HG02588 (cell line): ENCODE measurements around the gene P3H4.

Experiments used
- ATAC-seq: cut with Tn5 transposase; IDR thresholded peaks from one replicate; pipeline ENCODE4 v1.9.1; 2021; ENCODE audit warnings: mild to moderate bottlenecking, moderate library complexity; ENCODE audit not compliant: unreplicated experiment

The P3H4 gene

DNA sequence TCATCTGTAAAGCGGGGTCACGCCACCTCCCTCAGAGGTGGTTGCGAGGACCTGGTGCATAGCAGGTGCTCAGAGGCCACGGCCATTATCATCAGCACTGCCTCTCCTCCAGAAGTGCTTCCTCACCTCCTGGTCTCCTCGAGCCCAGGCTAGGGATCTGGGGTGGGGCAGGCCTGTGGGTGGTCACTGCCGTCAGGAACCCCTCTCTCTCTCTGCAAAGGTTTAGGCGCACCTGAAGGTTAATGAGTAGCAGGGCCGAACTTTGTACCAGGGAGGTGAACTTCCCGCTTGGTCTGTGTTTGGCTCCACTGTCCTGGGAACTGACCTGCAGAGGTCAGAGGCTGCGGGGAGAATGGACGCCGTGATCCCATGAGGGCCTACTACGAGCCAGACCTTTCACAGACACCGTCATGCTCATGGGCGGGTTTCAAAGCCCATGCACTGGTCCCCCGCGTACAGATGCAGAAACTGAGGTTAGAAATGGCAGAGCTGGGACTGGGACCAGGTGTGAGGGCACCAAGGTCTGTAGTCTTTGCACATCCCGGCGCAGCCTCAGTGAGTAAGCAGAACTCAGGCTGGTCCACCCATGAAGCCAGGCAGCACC, 39.1 kb downstream of the P3H4 start:
- no peak for ATAC-seq

DNA sequence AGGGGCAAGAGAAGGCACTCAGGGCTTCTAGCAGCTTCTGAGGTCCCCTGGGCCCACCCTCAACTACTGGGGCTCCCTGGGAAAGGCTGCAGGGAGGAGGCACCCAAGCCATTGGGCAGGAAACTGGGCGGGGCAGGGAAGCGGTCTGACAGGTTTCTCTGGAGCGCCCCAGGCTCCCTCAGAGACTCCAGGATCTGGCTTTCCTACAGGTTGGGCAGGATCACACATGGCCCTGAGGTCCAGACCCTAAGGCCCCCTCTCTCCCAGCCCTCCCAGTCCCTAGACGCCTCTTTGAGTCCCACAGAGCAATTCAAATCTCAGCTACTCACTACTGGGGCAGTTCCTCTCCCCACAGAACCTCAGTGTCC, 39.5 kb downstream of the P3H4 start:
- ATAC-seq = no peak

DNA sequence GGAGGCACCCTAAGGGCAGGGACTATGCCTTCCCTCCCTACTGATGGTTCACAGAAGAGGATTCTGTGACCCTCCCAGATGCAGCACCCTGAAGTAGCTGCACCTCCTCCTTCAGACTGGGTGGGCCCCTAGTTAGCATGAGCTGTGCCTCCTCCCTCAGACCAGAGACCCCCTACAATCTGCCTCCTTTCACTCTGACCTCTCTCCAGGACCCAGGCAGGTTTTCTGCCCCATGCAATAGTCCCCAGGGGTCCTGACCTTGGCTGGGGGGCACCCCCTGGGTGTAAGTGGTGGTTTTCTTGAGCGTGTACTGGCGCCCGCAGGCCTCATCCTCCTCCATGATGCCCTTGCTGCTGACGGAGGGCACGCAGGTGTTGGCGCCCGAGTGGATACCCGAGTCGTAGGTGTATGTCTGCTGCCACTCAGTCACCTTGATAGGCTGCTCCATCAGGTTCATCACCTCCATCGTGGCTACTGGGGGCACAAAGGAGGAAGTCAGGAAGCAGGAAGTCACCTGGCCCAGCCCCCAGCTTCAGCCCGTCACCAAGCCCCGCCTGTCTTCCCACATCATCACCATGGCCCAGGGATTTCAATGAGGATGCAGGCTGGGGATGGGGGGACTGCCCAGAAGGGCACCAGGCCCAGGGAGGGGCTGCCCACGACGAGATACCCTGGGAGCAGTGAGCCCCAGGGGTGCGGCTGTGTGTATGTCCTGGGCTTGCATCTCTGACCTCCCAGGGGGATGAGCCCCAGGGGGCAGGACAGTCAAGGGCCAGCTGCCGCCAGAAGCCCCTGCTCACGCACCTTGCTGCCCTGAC, 40.2 kb downstream of the P3H4 start:
- no peak for ATAC-seq

DNA sequence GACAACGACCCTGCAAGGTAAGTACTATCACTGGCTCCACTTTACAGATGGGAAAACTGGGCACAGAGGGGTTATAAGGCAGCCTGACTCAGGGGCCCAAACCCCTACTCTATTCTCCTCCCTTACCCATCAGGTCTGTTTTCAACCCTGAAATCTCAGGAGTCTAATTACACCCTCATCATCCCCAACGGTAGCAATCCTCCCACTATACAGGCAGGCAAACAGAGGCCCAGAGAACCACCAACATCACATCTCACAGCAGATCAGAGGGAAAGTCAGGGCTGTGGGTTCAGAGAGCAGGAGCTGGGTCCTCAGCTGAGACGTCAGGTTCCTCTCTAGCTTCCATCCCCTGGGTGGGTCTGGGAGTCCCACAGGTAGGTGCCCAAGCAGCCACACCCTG, 41.8 kb downstream of the P3H4 start:
- ATAC-seq = no peak

DNA sequence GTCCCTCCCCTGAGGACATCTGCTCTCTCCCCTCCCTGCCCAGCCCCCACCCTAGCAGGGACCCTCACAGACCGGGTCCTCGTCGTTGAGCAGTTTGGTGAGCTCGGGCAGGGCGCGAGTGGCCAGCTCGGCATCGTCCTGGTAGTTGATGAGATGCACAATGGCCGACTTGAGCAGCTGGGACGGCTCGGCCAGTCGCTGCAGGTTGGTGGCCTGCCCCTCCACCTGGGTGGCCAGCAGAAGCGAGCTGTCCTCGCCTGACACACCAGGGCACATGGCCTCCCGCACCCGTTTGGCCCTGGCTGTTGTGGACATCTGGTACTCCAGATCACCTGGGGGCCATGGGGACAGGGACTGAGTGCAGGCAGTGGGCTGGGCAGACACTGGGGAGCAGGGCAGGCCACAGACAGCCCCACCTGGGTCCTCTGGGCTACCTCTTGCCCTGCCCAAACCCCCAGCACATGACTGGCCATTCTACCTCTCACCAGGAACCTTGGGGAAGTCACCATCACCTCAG, 42.3 kb downstream of the P3H4 start:
- ATAC-seq = no peak

DNA sequence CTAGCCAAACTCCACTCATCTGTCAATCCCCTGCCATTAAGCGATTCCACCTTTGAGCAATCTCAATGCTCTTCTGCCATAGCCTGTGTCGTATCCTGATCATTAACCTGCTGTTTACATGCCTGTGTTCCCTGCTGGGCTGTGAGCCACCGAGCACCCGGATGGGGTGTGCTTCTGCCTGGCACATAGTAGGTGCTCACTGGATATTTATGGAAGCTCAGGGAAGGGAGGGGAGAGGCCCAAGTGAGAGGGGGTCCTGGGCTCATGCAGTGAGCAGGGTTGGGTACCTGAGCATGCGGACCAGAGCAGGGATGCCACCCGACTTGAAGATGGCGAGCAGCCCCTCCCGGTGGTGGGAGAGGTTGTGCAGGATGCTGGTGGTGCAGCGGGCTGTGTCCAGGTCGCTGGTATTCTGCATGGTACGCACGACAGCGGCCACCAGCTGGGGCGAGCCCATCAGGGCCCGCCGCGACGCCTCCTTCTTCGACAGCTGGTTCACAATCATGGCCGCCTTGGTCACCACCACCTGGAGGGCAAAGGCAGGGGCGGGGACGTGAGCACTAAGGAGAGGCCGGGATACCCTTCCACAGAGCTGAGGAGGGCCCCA, 43.0 kb downstream of the P3H4 start:
- no peak for ATAC-seq

DNA sequence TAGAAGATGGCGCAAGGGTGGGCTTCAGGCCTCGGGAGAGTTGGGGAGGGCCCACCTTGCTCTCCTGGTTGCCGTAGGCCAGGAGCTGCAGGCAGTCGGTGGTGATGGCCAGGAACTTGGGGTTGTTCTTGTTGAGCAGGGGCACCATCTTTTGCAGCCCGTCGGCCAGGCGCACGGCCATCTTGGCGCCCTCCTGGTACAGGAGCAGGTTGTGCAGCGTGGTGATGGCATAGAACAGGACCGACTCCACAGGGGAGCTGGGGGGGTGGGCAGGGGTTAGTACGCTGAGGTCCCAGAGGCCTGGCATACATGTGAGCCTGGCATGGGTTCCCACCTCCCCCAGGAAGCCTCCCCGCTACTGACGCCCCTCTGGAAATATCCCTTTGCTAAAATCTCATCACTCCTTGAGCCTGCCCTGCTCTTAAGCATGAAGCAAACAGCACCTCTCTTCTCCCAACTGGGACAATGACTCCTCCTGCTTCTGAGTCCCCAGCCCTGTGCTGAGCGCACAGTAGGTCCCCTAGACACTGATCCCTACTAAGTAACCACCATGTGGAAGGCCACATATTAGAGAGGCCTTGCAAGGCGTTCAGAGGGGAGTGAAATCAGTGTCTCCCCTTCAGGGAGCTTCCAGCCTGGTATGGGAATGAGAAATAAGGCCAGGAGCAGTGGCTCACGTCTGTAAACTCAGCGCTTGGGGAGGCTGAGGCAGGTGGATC, 44.3 kb downstream of the P3H4 start:
- ATAC-seq = no peak

DNA sequence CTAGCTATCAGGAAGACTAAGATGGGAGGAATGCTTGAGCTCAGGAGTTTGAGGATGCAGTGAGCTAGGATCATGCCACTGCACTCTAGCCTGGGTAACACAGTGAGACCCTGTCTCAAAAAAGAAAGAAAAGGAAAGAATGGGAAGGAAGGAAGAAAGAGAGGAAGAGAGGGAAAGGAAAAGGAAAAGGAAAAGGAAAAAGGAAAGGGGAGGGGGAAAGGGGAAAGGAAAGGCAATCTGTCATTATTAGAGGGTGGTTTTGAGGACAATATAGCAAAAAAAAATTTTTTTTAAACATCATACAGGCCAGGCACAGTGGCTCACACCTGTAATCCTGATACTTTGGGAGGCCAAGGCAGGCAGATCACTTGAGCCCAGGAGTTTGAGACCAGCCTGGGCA, 45.6 kb downstream of the P3H4 start:
- ATAC-seq = no peak

DNA sequence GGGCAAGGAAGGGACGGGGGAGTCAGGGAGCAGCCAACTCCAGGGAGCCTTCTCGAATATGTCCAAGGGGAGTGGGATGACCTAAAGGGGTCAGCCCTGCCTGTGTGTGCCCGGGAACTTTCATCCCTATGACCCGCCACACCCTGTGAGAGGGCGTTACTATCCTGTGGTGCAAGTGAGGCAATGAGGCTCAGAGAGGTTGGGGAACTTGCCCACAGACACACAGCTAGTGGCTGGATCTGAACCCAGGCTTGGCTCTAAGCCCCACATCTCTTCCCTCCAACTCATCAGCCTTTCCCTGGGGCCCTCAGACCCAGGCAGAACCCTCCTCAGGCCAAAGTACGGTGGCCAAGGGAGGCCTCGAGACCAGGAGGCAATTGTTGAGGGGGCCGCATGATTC, 48.4 kb downstream of the P3H4 start:
- no peak for ATAC-seq

DNA sequence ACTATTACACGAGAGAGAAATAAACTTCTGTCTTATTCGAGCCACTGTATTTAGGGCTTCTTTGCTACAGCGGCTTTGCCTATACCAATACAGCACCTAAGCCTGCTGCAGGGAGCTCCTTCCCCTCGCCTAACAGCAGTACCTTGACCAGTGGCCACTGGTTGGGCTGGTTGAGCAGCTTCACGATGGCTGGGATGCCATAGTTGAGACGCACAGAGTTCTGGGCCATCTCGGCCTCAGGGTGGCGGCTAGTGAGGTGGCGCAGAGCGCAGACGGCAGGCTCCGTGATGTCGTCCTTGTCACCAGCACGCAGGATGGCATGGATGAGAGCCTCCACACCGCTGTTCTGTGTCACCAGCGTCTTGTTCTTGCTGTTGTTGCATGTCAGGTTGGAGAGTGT, 48.9 kb downstream of the P3H4 start:
- no peak for ATAC-seq

DNA sequence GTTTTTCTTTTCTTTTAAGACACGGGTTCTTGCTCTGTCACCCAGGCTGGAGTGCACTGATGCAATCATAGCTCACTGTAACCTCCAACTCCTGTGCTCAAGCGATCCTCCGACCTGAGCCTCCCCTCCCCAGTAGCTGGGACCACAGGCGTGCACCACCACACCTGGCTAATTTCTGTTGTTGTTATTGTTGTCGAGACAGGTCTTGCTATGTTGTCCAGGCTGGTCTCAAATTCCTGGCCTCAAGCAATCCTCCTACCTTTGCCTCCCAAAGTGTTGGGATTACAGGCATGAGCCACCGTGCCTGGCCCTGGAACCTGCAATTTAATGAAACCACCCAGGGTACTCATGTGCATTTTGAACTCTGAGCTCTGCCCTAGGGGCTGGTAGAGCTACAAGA, 49.4 kb downstream of the P3H4 start:
- ATAC-seq = no peak

DNA sequence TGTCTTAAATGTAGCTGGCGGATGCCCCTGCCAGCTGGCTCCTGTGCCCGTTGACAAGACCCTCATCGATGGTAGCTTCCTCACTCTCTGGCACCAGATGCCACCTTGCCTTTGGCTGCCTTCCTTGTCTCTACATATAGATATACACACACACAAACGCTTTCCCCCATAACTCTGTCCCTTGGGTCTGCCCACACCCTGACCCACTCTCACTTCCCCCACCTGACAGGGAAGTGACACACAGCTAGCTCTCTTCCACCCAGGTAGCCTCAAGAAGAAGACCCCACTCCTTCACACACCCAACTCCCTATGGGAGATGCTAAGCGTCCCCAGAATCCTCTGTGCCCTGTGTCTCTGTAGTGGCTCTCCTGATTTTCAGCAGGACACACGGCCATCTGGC, 50.9 kb downstream of the P3H4 start:
- no peak for ATAC-seq

DNA sequence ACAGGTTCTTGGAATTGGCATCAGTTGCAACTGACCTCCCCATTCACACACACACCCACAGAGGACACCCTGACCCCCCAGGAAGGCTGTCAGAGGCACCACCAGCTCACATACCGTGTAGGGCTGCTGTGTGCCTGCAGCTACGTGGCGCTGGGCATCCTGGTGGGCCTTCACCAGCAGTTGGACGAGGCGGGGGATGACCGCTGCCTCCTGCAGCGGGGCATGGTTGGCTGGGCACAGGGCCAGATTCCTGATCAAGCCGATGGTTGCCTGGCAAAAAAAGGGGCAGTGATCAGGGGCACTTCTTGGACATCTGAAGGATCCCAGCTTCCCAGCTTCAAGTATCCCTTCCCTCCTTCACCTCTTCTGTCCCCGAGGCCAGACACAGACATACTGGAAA, 53.1 kb downstream of the P3H4 start:
- ATAC-seq = no peak

DNA sequence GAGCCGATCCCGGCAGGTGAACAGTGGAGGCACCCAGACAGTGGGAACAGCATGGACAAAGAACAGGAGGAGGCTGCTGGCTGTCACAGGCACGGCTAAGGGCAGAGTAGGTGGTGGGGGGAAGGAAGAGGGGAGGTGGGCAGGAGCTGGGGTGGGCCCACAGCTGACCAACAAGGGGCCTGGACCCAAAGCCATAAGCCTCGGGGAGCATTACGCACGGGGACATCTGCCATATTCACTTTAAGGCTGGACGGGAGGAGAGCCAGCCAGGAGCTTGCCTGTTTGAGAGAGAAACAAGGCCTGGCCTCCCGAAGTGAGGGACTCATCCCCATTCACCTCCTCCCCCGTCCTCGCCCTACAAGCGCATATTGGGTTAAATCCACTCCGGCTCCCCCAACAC, 57.7 kb downstream of the P3H4 start:
- ATAC-seq = no peak
